Measurements from ENCODE around the gene HTR4. TPM values are rescaled to one million over a fixed set of nuclear protein-coding genes. Genes with fewer than 3 reads are reported as not detected.

Gene HTR4
- total and polyA plus RNA-seq, 7 donors: 0.60 to 16.1 (median 3.1) TPM

DNA sequence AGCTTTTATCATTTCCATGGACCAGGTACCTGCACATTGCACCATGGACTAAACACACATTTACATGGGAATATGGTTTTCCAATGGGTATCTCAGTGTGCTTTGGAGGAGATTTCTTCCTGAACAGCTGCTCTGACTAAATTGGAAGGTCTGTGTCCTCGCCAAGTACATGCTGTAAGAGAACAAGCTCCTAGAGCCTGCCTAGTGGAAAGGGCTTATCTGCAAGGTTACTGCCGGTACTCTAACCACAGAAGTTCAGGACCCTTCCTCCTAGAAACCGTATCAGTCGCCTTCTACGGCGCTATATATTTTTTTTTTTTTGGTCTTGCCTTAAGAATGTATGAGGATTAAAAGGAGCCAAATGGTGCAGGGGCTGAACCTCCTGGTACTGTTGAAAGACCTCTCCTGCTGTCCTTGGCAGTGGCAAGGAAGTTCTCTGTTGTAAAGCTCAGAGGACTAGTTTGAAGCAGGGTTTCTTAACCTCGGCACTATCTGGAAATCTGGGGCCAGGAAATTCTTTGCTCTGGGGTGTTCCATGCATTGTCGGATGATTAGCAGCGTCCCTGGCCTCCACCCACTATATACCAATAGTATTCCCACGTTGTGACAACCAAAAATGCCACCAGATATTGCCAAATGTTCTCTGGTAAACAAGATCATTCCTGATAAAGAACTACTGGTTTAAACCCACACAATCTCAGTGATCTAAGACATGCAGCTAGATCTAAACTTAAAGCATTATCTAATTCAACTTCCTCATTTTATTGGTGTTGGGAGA is 163.1 kb downstream of the HTR4 start:
- intact Hi-C loops (cut with DNase I): loop anchor here (5.0 kb wide), 1 partner anchor 66 kb away; no protein-coding TSS in a partner anchor
- no peak for TF ChIP-seq POLR2AphosphoS5 (IDR thresholded peaks at IDR 0.05)
- TF ChIP-seq, protein P1, sequence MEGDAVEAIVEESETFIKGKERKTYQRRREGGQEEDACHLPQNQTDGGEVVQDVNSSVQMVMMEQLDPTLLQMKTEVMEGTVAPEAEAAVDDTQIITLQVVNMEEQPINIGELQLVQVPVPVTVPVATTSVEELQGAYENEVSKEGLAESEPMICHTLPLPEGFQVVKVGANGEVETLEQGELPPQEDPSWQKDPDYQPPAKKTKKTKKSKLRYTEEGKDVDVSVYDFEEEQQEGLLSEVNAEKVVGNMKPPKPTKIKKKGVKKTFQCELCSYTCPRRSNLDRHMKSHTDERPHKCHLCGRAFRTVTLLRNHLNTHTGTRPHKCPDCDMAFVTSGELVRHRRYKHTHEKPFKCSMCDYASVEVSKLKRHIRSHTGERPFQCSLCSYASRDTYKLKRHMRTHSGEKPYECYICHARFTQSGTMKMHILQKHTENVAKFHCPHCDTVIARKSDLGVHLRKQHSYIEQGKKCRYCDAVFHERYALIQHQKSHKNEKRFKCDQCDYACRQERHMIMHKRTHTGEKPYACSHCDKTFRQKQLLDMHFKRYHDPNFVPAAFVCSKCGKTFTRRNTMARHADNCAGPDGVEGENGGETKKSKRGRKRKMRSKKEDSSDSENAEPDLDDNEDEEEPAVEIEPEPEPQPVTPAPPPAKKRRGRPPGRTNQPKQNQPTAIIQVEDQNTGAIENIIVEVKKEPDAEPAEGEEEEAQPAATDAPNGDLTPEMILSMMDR (IDR thresholded peaks at IDR 0.05): no peak
- 46 to 71% methylated on average over 10 of the region's 10 CpGs for WGBS, 2 donors

DNA sequence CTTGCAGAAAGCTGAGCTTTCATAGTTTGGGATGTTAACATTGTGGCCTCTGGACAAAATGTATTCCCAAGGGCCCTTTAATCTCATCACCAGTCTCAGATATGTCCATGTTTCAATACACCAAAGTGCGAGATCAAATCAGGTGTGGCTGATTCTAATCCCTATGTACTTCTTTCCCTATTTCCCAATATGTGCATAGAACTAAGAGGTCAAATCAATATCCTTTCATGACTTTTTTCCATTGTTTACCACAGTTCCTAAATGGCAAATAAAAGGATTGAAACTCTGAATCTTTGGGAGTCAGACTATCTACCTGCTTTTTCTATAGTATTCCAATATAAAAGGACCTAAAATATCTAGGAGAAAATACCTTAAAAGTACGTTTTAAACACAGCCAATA is 165.6 kb downstream of the HTR4 start:
- peaks cover 0 to 38% (median 22%) of the 10 kb centered on the region in 4 donors for H3K4me1 ChIP-seq
- intact Hi-C loops (cut with DNase I): no loop called here
- H3K9me3 ChIP-seq: no peaks in the 10 kb centered on the region
- DNase-seq: no peak
- H3K27me3 ChIP-seq: no peaks in the 10 kb centered on the region
- H3K27ac ChIP-seq: peak overlapping the region in 3 of 4 donors; percentile 46 to 62 (median 59)
- no peak for TF ChIP-seq POLR2AphosphoS5 (IDR thresholded peaks at IDR 0.05)
- no peak for TF ChIP-seq POLR2A (IDR thresholded peaks at IDR 0.05)
- no peak for TF ChIP-seq EP300 (IDR thresholded peaks at IDR 0.05)
- TF ChIP-seq, protein P1 (IDR thresholded peaks at IDR 0.05): no peak
- 75 to 83% methylated on average over 2 of the region's 2 CpGs for WGBS, 2 donors
- no peaks in the 10 kb centered on the region for H3K36me3 ChIP-seq
- no peak overlapping the region for H3K4me3 ChIP-seq

More for the DNA sequence above, 163.1 kb downstream of the HTR4 start:
- no peaks in the 10 kb centered on the region for H3K27me3 ChIP-seq
- no peak overlapping the region for H3K27ac ChIP-seq
- H3K36me3 ChIP-seq: no peaks in the 10 kb centered on the region
- peaks cover 0 to 38% (median 22%) of the 10 kb centered on the region in 4 donors for H3K4me1 ChIP-seq
- DNase-seq: no peak
- no peak overlapping the region for H3K4me3 ChIP-seq
- H3K9me3 ChIP-seq: no peaks in the 10 kb centered on the region

DNA sequence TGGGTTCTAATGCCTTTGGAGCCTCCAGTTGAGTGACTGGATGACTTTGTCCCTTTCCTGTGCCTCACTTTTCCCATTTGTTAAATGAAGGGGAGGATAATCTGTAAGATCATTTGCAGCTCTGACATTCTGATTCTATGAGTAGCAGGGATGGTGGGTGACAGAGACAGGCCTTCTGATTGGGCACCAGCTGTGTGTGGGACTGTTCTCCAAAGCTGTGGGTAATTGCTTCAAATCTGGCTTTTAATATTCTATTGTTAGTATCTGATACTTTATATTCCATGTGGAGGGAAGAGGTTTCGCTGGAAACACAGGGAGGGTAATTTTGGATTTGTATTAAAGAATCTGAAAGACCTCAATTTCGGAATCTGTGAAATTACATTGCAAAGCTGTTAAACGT is 167.9 kb downstream of the HTR4 start:
- Histone ChIP-seq H3K27me3 (no peaks in the 10 kb centered on the region), H3K9me3 (no peaks in the 10 kb centered on the region), H3K4me1 (peaks cover 0 to 35% (median 19%) of the 10 kb centered on the region in 4 donors), H3K4me3 (no peak overlapping the region), H3K36me3 (no peaks in the 10 kb centered on the region), H3K27ac (no peak overlapping the region)
- 87 to 91% methylated on average over 3 of the region's 3 CpGs for WGBS, 2 donors
- DNase-seq: no peak
- intact Hi-C loops (cut with DNase I): no loop called here
- TF ChIP-seq, protein P1 (IDR thresholded peaks at IDR 0.05): no peak
- TF ChIP-seq POLR2AphosphoS5 (IDR thresholded peaks at IDR 0.05) (no peak), POLR2A (IDR thresholded peaks at IDR 0.05) (no peak), EP300 (IDR thresholded peaks at IDR 0.05) (no peak)

DNA sequence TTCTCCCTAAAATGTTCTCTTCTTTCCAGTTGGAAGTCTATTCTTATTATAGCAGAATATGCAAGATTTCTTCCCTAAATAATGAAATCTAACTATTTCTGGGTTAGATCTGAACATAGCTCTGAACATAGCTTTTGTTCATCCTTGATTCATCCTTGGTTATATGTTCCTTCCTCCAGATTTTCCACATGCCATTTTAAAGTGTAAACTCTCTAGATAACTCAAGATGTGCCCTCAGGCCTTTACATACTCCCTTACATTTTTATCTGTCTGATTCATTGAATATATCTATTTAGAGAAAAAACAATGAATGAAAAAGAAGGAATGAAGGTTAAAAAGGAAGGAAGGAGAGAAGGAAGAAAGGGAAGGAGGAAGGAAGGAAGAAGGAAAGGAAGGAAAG is 169.7 kb downstream of the HTR4 start:
- intact Hi-C loops (cut with DNase I): no loop called here
- Histone ChIP-seq H3K9me3 (no peaks in the 10 kb centered on the region), H3K4me1 (peaks cover 0 to 24% (median 11%) of the 10 kb centered on the region in 4 donors), H3K27ac (no peak overlapping the region), H3K4me3 (no peak overlapping the region), H3K27me3 (no peaks in the 10 kb centered on the region), H3K36me3 (no peaks in the 10 kb centered on the region)
- no peak for DNase-seq
- TF ChIP-seq POLR2A (IDR thresholded peaks at IDR 0.05) (no peak), EP300 (IDR thresholded peaks at IDR 0.05) (no peak)
- TF ChIP-seq, protein P1 (IDR thresholded peaks at IDR 0.05): no peak

Data from sigmoid colon (tissue), 7 donors.